ENCODE data around the gene KHSRP. TPM values are rescaled to one million over a fixed set of nuclear protein-coding genes. Genes with fewer than 3 reads are reported as not detected.

The KHSRP gene
- total and polyA plus RNA-seq, 2 of the 4 experiments (the other 2 are of a cell fraction) = 31.9 to 93.7 TPM

- Histone ChIP-seq H4K8ac (ENCODE audit: low read depth in 2 of 2, low read length in 2 of 2) (peak overlapping the region in 1 of 2 experiments; percentile 59; a peak in 1 of 4 replicates), H2BK120ac (ENCODE audit: low read depth, low read length) (0 out of 2 replicates have a peak overlapping the region, but pooled peaks have one; percentile 55), H3K4me3 (ENCODE audit: insufficient read depth, low read depth, low read length) (peak overlapping the region; percentile 61), H2AK9ac (replicated peaks; ENCODE audit: low read depth, low read length, poor library complexity) (peak overlapping the region; percentile 3), H3K79me1 (ENCODE audit: low read depth in 1 of 2, low read length in 2 of 2) (peaks cover 0 to 3% of the 10 kb centered on the region in 2 experiments; a peak in 1 of 4 replicates), H3K27me3 (ENCODE audit: control insufficient read depth, insufficient read depth, low read length) (peaks cover 17% of the 10 kb centered on the region), H3K9me1 (ENCODE audit: insufficient read depth, low read length) (no peaks in the 10 kb centered on the region; the same call in 1 of the 2 replicates), H2BK15ac (ENCODE audit: low read depth, low read length) (no peak overlapping the region), H2BK5ac (ENCODE audit: low read depth, low read length, poor library complexity, severe bottlenecking) (no peak overlapping the region), H3K9ac (ENCODE audit: low read depth, low read length) (peak overlapping the region; percentile 7; the same call in 1 of the 2 replicates), H3K27ac (ENCODE audit: insufficient read depth, low read length) (peak overlapping the region; percentile 4; the same call in 1 of the 2 replicates), H3K9me3 (ENCODE audit: control insufficient read depth, insufficient read depth, low read length) (no peaks in the 10 kb centered on the region), H2AFZ (replicated peaks; ENCODE audit: low read length, poor library complexity) (peak overlapping the region; percentile 98), H4K20me1 (ENCODE audit: insufficient read depth, low read length) (no peaks in the 10 kb centered on the region), H3K18ac (ENCODE audit: low read depth, low read length) (no peak overlapping the region), H3K4me1 (ENCODE audit: control insufficient read depth, insufficient read depth, low read length) (peaks cover 3% of the 10 kb centered on the region; the same call in 1 of the 2 replicates), H3K23ac (ENCODE audit: low read depth, low read length) (no peak overlapping the region), H3K4me2 (ENCODE audit: low read depth, low read length) (peak overlapping the region; percentile 96), H3K36me3 (ENCODE audit: control insufficient read depth, insufficient read depth, low read length) (no peaks in the 10 kb centered on the region), H3K56ac (ENCODE audit: extremely low read depth, insufficient read depth, low read length) (no peak overlapping the region), H3K4ac (ENCODE audit: low read depth, low read length) (no peak overlapping the region), H4K5ac (ENCODE audit: low read depth, low read length) (no peak overlapping the region), H2AK5ac (ENCODE audit: low read depth, low read length) (0 out of 2 replicates have a peak overlapping the region, but pooled peaks have one; percentile 12), H4K91ac (ENCODE audit: insufficient read depth, low read depth, low read length) (no peak overlapping the region), H3K14ac (replicated peaks; ENCODE audit: low read depth, low read length) (no peak overlapping the region), H2BK20ac (ENCODE audit: low read depth, low read length) (no peak overlapping the region)
- peak; percentile 97 for DNase-seq
- ChIA-PET POLR2A (ENCODE audit: unreplicated experiment) (no interaction called here), CTCF (no interaction called here)
- ATAC-seq (ENCODE audit: low read depth) = peak; percentile 92
- intact Hi-C loops (cut with micrococcal nuclease) (loop anchor here (1.0 kb wide), 2 partner anchors 277 to 403 kb away; partner anchors contain the start of gene GPR108), in situ Hi-C loops (cut with MboI; ENCODE audit: low sequenced_read_pairs) (no loop called here), dilution Hi-C loops (cut with HindIII; ENCODE audit: low sequenced_read_pairs, unreplicated experiment) (no loop called here)
- no TSS peak for BruUV-seq (replicated peaks)
- WGBS, 2 experiments (ENCODE audit: extremely low coverage in 2 of 2, insufficient read length in 1 of 2) = 1% methylated on average over 24 of the region's 57 CpGs; no CpG with 5 or more reads in 1 of the 2 experiments
- TF ChIP-seq FOS (IDR thresholded peaks at IDR 0.05; ENCODE audit: low read depth, low read length) (no peak), MAZ (IDR thresholded peaks at IDR 0.05; ENCODE audit: borderline replicate concordance, low read depth, low read length) (peak; percentile 48), SMC3 (IDR thresholded peaks at IDR 0.05; ENCODE audit: low read depth, low read length) (0 out of 2 replicates have a peak, but pooled peaks have one; percentile 15), CTCF (conservative IDR thresholded peaks at IDR 0.05; ENCODE audit: low read depth, low read length) (peak; percentile 46)
These were observed 35.7 kb upstream of the KHSRP start for GRCh38 chr19:6460099-6460884.

Data from IMR-90 (cell line).